ENCODE data around the gene TCF4.

DNA sequence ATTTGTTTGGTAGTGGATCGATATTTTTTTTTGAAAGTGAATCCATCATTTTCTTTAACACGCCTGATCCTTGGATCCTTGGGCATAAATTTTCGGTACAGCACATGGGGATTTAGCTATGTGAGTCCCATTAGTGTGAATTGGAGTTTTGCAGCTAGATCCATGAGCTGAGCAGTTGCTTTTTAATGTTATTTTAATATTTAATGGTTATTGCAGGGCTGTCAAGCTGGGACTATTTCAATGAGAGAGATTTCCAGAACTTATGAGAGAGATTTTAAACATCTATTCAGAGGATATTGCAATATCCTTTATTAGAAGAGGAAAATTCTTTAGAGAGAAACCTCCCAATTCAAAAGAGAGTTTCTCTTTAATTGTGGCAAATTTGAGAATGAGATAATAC is 35.6 kb upstream of the TCF4 start:
- TF ChIP-seq, protein P1, sequence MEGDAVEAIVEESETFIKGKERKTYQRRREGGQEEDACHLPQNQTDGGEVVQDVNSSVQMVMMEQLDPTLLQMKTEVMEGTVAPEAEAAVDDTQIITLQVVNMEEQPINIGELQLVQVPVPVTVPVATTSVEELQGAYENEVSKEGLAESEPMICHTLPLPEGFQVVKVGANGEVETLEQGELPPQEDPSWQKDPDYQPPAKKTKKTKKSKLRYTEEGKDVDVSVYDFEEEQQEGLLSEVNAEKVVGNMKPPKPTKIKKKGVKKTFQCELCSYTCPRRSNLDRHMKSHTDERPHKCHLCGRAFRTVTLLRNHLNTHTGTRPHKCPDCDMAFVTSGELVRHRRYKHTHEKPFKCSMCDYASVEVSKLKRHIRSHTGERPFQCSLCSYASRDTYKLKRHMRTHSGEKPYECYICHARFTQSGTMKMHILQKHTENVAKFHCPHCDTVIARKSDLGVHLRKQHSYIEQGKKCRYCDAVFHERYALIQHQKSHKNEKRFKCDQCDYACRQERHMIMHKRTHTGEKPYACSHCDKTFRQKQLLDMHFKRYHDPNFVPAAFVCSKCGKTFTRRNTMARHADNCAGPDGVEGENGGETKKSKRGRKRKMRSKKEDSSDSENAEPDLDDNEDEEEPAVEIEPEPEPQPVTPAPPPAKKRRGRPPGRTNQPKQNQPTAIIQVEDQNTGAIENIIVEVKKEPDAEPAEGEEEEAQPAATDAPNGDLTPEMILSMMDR (IDR thresholded peaks at IDR 0.05; ENCODE audit: low read depth, low read length, poor library complexity, severe bottlenecking): no peak
- no peak for TF ChIP-seq EZH2phosphoT487 (IDR thresholded peaks at IDR 0.05; ENCODE audit: borderline replicate concordance, low read length)

Data from DOHH2 (cell line).